Smooth muscle cell (in vitro differentiated cells): ENCODE measurements around the gene RASD1. TPM values are rescaled to one million over a fixed set of nuclear protein-coding genes. Genes with fewer than 3 reads are reported as not detected.

ENCODE experiments used
- DNase-seq: peaks from one replicate; lab custom pipeline; 2025; ENCODE audit not compliant: unreplicated experiment; lab: John Stamatoyannopoulos, UW
- H2AFZ ChIP-seq: fragments of 200-600 bp; sonication (generic); 2 replicates; pipeline ENCODE4 v1.6.0; 2016; ENCODE audit warnings: antibody characterized with exemption, low read depth, mild to moderate bottlenecking
- H3F3A ChIP-seq: fragments of 200-600 bp; sonication (generic); 2 replicates; pipeline ENCODE4 v1.6.0; 2017; ENCODE audit warnings: antibody characterized with exemption, low read depth
- H3K27ac ChIP-seq: fragments of 200-600 bp; sonication (generic); 2 replicates; pipeline ENCODE4 v1.5.1; 2016; ENCODE audit warnings: low read depth, mild to moderate bottlenecking
- H3K27me3 ChIP-seq: fragments of 200-600 bp; sonication (generic); 2 replicates; pipeline ENCODE4 v1.6.1; 2016; ENCODE audit warnings: low read depth, mild to moderate bottlenecking
- H3K36me3 ChIP-seq: fragments of 200-600 bp; sonication (generic); 2 replicates; pipeline ENCODE4 v1.5.1; 2016; ENCODE audit warnings: low read depth
- H3K4me1 ChIP-seq: fragments of 200-600 bp; sonication (generic); 2 replicates; pipeline ENCODE4 v1.5.1; 2016; ENCODE audit warnings: low read depth
- H3K4me2 ChIP-seq: fragments of 200-600 bp; sonication (generic); 2 replicates; pipeline ENCODE4 v1.6.0; 2016; ENCODE audit warnings: mild to moderate bottlenecking
- H3K4me3 ChIP-seq: fragments of 200-600 bp; sonication (generic); 2 replicates; pipeline ENCODE4 v1.5.1; 2016; ENCODE audit warnings: mild to moderate bottlenecking
- H3K79me2 ChIP-seq: fragments of 200-600 bp; sonication (generic); 2 replicates; pipeline ENCODE4 v1.6.0; 2016; ENCODE audit warnings: low read depth, mild to moderate bottlenecking
- H3K9ac ChIP-seq: fragments of 200-600 bp; sonication (generic); 2 replicates; pipeline ENCODE4 v1.6.0; 2016; ENCODE audit warnings: low read depth
- H3K9me3 ChIP-seq: fragments of 200-600 bp; sonication (generic); replicated peaks from 2 replicates; pipeline ENCODE4 v1.5.1; 2016; ENCODE audit warnings: low read depth
- H4K20me1 ChIP-seq: fragments of 200-600 bp; sonication (generic); 2 replicates; pipeline ENCODE4 v1.6.0; 2016; ENCODE audit warnings: low read depth
- CTCF ChIP-seq: fragments of 200-600 bp; sonication (generic); IDR thresholded peaks from 2 replicates; pipeline ENCODE4 v1.5.1; 2017; ENCODE audit warnings: borderline replicate concordance, mild to moderate bottlenecking, antibody characterized with exemption; ENCODE audit not compliant: insufficient read depth, poor library complexity, severe bottlenecking
- WGBS: methylation state at CpG from one replicate; pipeline ENCODE4 v1.1.7; 2016; ENCODE audit warnings: low lambda C conversion rate; 5-methylcytosine and 5-hydroxymethylcytosine counted together
- polyA plus RNA-seq: library from polyadenylated mRNA; unstranded; fragments of >200 nt; fragmentation: Nextera tagmentation; extraction: Ambion mirVana; gene quantifications from 2 replicates; pipeline ENCODE4 v1.2.1, GENCODE V29; 2016
- total RNA-seq: library from RNA; depleted of rRNA; stranded (reverse); fragments of >200 nt; gene quantifications from 2 replicates; pipeline ENCODE4 v1.2.3, GENCODE V29; 2014

Gene RASD1
- total and polyA plus RNA-seq, 2 experiments from 2014 or later: 5.0 to 5.7 TPM

GRCh38 chr17:17528696-17529652 lies 32.8 kb upstream of the RASD1 start:
- no peak overlapping the region for H3K27ac ChIP-seq
- H3K4me2 ChIP-seq: no peak overlapping the region
- no peaks in the 10 kb centered on the region for H3K36me3 ChIP-seq
- H4K20me1 ChIP-seq: peaks cover 4% of the 10 kb centered on the region
- no peak for TF ChIP-seq CTCF
- 92% methylated on average over 21 of the region's 22 CpGs for WGBS
- no peaks in the 10 kb centered on the region for H3K4me1 ChIP-seq
- H3K79me2 ChIP-seq: no peaks in the 10 kb centered on the region
- H3F3A ChIP-seq: no peaks in the 10 kb centered on the region
- no peak overlapping the region for H3K4me3 ChIP-seq
- H3K9ac ChIP-seq: no peak overlapping the region
- H2AFZ ChIP-seq: no peak overlapping the region
- H3K27me3 ChIP-seq: no peaks in the 10 kb centered on the region
- no peak for DNase-seq
- no peaks in the 10 kb centered on the region for H3K9me3 ChIP-seq

GRCh38 chr17:17527956-17528500 lies 31.8 kb upstream of the RASD1 start:
- Histone ChIP-seq H3K9me3 (no peaks in the 10 kb centered on the region), H3K9ac (no peak overlapping the region), H3K4me1 (no peaks in the 10 kb centered on the region), H3K4me2 (no peak overlapping the region), H3K4me3 (no peak overlapping the region), H4K20me1 (peaks cover 4% of the 10 kb centered on the region), H3K79me2 (no peaks in the 10 kb centered on the region), H3F3A (no peaks in the 10 kb centered on the region), H3K27ac (no peak overlapping the region), H3K27me3 (no peaks in the 10 kb centered on the region), H3K36me3 (no peaks in the 10 kb centered on the region), H2AFZ (no peak overlapping the region)
- no peak for DNase-seq
- WGBS: 96% methylated on average over 17 of the region's 17 CpGs
- no peak for TF ChIP-seq CTCF

- H3K4me2 ChIP-seq: no peak overlapping the region
- no peak overlapping the region for H3K27ac ChIP-seq
- no peak overlapping the region for H3K9ac ChIP-seq
- H3K79me2 ChIP-seq: no peaks in the 10 kb centered on the region
- H3K4me1 ChIP-seq: no peaks in the 10 kb centered on the region
- TF ChIP-seq CTCF: no peak
- no peak for DNase-seq
- no peak overlapping the region for H2AFZ ChIP-seq
- peaks cover 4% of the 10 kb centered on the region for H4K20me1 ChIP-seq
- H3K36me3 ChIP-seq: no peaks in the 10 kb centered on the region
- no peaks in the 10 kb centered on the region for H3K27me3 ChIP-seq
- WGBS: 96% methylated on average over 11 of the region's 11 CpGs
- no peaks in the 10 kb centered on the region for H3F3A ChIP-seq
- H3K9me3 ChIP-seq: no peaks in the 10 kb centered on the region
- H3K4me3 ChIP-seq: no peak overlapping the region
These were observed 31.3 kb upstream of the RASD1 start for GRCh38 chr17:17527534-17527933.
